HG02938 (cell line): Measurements from ENCODE around the gene SIT1.
"Not testable (repeated sequence)": the region's sequence is repeated elsewhere in the genome, so short reads cannot be mapped to it uniquely, and the experiment has no call there.

Experiments used
- ATAC-seq: cut with Tn5 transposase; IDR thresholded peaks from one replicate; pipeline ENCODE4 v1.9.1; 2021; ENCODE audit warnings: mild to moderate bottlenecking, moderate library complexity; ENCODE audit not compliant: unreplicated experiment

SIT1 gene

DNA sequence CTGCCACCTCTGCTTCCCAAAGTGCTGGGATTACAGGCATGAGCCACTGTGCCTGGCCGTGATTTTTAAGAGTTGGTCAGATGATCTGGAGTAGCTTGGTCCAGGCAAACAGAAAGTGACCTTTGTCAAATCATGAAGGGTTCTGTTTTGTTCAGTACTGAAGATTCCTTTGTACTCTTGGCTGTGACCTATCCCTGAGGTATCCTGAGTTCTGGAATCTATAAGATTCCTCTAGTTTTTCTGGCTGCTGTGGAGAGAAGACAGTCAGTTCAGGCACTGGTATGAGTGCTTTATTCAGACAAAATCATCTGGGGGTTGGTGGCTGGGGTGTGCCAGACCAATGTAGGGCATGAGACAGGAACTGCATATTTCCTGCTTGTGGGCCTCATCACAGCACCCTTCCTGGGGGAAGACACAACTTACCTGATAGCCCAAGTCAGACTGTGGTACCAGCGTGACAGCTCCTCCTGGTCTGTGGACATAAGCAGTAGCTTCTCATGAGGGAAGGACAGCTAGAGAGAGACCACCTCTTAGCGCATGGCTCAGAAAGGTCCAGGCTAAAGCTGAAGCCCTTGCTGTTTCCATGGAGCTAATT, 11.1 kb upstream of the SIT1 start:
- ATAC-seq: no peak

- no peak for ATAC-seq
Observed at GRCh38 chr9:35660966-35661415, 10.3 kb upstream of the SIT1 start.

- ATAC-seq: no peak
Observed at GRCh38 chr9:35659340-35659739, 8.6 kb upstream of the SIT1 start.

DNA sequence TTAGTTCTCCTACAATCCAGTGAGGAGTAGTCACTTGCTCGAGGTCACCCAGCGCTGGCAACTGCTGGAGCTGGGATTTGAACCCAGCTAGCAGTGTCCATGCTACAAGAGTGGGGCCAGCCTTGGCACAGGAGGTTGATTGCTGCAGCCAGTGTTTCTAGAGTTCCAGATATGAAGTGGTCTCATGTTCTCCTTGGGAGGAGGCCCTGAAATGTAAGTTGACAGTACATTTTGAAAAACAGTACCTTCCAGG, 8.2 kb upstream of the SIT1 start:
- ATAC-seq: no peak

- ATAC-seq: peak; percentile 58
Observed at GRCh38 chr9:35658137-35658967, 7.6 kb upstream of the SIT1 start, which contains the start of gene CCDC107. Gene CCDC107 (plus strand): TSS chr9:35658292. CDS start chr9:35658380, 88 bp downstream.

GRCh38 chr9:35657546-35658136, 6.9 kb upstream of the SIT1 start, which contains the start of gene RMRP:
Gene RMRP (minus strand): TSS chr9:35658019.
- peak; percentile 82 for ATAC-seq

- no peak for ATAC-seq
Observed at GRCh38 chr9:35656831-35657545, 6.3 kb upstream of the SIT1 start.

GRCh38 chr9:35656348-35656747, 5.6 kb upstream of the SIT1 start:
- no peak for ATAC-seq

DNA sequence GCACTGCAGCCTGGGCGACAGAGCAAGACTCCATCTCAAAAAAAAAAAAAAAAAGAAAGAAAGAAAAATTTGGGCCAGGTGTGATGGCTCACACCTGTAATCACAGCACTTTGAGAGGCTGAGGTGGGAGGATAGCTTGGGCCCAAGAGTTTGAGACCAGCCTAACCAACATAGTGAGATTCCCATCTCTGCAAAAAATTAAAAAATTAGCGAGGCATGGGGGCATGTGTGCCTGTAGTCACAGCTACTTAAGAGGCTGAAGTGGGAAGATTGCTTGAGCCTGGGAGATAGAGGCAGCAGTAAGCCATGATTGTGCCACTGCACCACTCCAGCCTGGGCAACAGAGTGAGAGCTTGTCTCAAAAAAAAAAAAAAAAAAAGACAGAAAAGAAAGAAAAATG, 2.9 kb upstream of the SIT1 start:
- ATAC-seq: no peak

- no peak for ATAC-seq
Observed at GRCh38 chr9:35652829-35653209, 2.1 kb upstream of the SIT1 start.

- no peak for ATAC-seq
Observed at GRCh38 chr9:35651956-35652828, 1.5 kb upstream of the SIT1 start.

- no peak for ATAC-seq
Observed at GRCh38 chr9:35649431-35650340, 1.0 kb downstream of the SIT1 start.

DNA sequence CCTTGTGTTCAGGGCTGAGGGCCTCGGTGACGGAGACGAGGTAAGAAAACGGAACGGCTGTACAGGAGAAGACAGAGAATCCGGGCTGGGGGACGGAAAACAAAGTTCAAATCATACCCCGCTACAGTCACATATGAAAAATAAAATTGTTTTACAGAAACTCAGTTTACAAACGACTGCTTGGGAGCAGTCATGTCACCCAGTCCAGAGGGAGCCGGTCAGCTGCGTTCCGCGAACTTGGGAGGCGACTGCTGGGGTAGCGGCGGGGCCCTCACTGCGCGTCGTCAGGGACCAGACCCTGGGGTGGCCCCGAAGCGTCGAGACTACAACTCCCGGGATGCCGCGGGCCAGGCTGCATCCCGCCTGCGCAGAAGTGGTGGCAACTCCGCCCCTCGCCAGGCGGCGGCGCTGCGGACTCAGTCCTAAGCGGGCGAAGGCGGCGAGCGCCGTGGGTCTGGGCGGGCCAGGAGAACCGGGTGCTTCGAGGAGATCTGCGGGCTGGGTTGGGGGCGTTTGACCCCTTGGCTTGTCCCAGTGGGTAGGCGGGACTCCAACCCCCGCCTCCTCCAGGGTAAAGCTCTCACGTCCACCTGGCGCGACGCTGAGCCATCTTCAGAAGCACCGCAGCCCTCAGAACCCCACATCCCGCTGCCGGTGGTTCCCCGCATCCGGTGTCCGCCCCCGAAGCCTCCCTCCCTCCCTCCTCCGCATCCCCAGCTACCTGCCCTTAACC, 4.0 kb downstream of the SIT1 start:
- peak; percentile 78 for ATAC-seq

- no peak for ATAC-seq
Observed at GRCh38 chr9:35646153-35646532, 4.6 kb downstream of the SIT1 start.

DNA sequence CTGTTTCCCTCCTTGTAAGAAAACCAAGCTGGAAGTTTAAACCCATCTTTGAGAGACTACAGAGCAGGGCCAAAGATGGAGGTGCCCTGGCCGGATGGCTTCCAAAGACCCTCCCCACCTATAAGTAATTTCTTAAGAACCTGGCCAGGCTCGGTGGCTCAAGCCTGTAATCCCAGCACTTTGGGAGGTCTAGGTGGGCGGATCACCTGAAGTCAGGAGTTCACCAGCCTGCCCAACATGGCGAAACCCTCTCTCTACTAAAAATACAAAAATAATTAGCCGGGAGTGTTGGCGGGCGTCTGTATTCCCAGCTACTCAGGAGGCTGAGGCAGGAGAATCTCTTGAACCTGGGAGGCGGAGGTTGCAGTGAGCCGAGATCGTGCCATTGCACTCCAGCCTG, 5.0 kb downstream of the SIT1 start:
- ATAC-seq: not testable (repeated sequence)

- ATAC-seq: no peak
Observed at GRCh38 chr9:35643046-35643445, 7.7 kb downstream of the SIT1 start.

GRCh38 chr9:35641478-35641877, 9.3 kb downstream of the SIT1 start:
- not testable (repeated sequence) for ATAC-seq

GRCh38 chr9:35640431-35640830, 10.3 kb downstream of the SIT1 start:
- not testable (repeated sequence) for ATAC-seq

- no peak for ATAC-seq
Observed at GRCh38 chr9:35639631-35640030, 11.1 kb downstream of the SIT1 start.
